Adrenal gland (tissue), 5 donors: ENCODE data around the gene HOMEZ.

ENCODE experiments used
- POLR2A ChIP-seq, 2 donors: fragments of 450-650 bp; IDR thresholded peaks; one replicate each; pipeline ENCODE4 v1.6.1; 2017; ENCODE audit warnings: antibody characterized with exemption in 2 of 2, mild to moderate bottlenecking in 2 of 2, moderate library complexity in 1 of 2
- TF ChIP-seq, protein P1 (sequence below), 6 experiments: fragments of 450-650 bp in 4 of 6; fragments of 200-600 bp in 2 of 6; sonication (generic) in 1 of 6; IDR thresholded peaks; 1 replicate in 5 of 6; 2 replicates in 1 of 6; pipeline versions ENCODE4 v1.5.1 to v1.8.0; 2016 to 2021; ENCODE audit warnings: antibody characterized with exemption in 6 of 6, mild to moderate bottlenecking in 2 of 6, moderate library complexity in 1 of 6
- donor health status: DM: no; HTN: no; CAD: no.

DNA sequence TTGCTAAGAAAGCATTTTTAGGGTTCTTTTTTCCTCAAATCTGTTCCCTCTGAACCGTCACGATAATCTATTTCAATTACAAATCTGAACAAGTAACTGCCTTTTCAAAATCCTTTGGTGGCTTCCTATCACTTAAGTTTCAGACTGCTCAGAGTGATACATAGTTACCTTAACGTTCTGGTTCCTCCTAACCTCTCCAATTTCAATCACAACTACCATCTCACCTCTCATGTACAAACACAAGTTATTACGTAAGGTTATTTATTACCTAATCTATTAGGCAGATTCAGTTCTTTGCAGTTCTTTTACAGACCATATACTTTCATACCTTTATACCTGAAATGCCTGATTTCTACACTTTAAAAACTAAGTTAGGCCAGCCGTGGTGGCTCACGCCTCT lies 36.1 kb downstream of the HOMEZ start:
- no peak for TF ChIP-seq POLR2A (IDR thresholded peaks at IDR 0.05)
- TF ChIP-seq, protein P1, sequence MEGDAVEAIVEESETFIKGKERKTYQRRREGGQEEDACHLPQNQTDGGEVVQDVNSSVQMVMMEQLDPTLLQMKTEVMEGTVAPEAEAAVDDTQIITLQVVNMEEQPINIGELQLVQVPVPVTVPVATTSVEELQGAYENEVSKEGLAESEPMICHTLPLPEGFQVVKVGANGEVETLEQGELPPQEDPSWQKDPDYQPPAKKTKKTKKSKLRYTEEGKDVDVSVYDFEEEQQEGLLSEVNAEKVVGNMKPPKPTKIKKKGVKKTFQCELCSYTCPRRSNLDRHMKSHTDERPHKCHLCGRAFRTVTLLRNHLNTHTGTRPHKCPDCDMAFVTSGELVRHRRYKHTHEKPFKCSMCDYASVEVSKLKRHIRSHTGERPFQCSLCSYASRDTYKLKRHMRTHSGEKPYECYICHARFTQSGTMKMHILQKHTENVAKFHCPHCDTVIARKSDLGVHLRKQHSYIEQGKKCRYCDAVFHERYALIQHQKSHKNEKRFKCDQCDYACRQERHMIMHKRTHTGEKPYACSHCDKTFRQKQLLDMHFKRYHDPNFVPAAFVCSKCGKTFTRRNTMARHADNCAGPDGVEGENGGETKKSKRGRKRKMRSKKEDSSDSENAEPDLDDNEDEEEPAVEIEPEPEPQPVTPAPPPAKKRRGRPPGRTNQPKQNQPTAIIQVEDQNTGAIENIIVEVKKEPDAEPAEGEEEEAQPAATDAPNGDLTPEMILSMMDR (IDR thresholded peaks at IDR 0.05) = no peak
